Kidney (tissue), 14 donors: ENCODE results near the gene AOC2. TPM values are rescaled to one million over a fixed set of nuclear protein-coding genes. Genes with fewer than 3 reads are reported as not detected.

ENCODE experiments used
- DNase-seq, 5 donors: peaks; one replicate each; pipeline ENCODE4 v3.0.0-alpha.2; 2013 to 2020
- FAIRE-seq: peaks from 2 replicates; lab custom pipeline; 2012; peaks lifted over from hg19 to GRCh38; lab: Jason Lieb, UNC
- H3K27ac ChIP-seq, 2 donors: one replicate each; pipeline ENCODE4 v1.7.0; 2013; ENCODE audit warnings: low read depth in 2 of 2, low read length in 2 of 2, inconsistent platforms in 1 of 2
- H3K27me3 ChIP-seq: one replicate; pipeline ENCODE4 v1.7.1; 2013; ENCODE audit warnings: low read length, inconsistent platforms; ENCODE audit not compliant: control insufficient read depth, insufficient read depth
- H3K36me3 ChIP-seq, 3 donors: one replicate each; pipeline versions ENCODE4 v1.7.0 to v1.7.1; 2013; ENCODE audit warnings: low read length in 3 of 3, control low read depth in 1 of 3, inconsistent platforms in 1 of 3; ENCODE audit not compliant: insufficient read depth in 3 of 3, control insufficient read depth in 2 of 3
- H3K4me1 ChIP-seq, 3 donors: one replicate each; pipeline versions ENCODE4 v1.7.0 to v1.7.1; 2013; ENCODE audit warnings: low read length in 3 of 3, inconsistent platforms in 1 of 3, low read depth in 1 of 3; ENCODE audit not compliant: control insufficient read depth in 2 of 3, insufficient read depth in 2 of 3
- H3K4me3 ChIP-seq, 3 donors: one replicate each; pipeline versions ENCODE4 v1.7.0 to v1.8.1; 2013; ENCODE audit warnings: low read length in 3 of 3, control low read depth in 1 of 3, inconsistent platforms in 1 of 3
- H3K9ac ChIP-seq, 3 donors: one replicate each; pipeline versions ENCODE4 v1.7.0 to v1.7.1; 2013; ENCODE audit warnings: low read length in 3 of 3, control low read depth in 1 of 3, inconsistent platforms in 1 of 3
- H3K9me3 ChIP-seq, 3 donors: one replicate each; pipeline versions ENCODE4 v1.7.0 to v1.7.1; 2013; ENCODE audit warnings: low read length in 3 of 3, control low read depth in 1 of 3, inconsistent platforms in 1 of 3; ENCODE audit not compliant: control insufficient read depth in 2 of 3, insufficient read depth in 1 of 3
- CTCF ChIP-seq: IDR thresholded peaks from 3 replicates; pipeline ENCODE4 v1.5.1; 2012; ENCODE audit warnings: mild to moderate bottlenecking, moderate library complexity, borderline replicate concordance; ENCODE audit not compliant: insufficient read depth; ENCODE audit errors: extremely low read depth
- intact Hi-C: fragments of 100-400 bp; cut with DNase I; formaldehyde crosslinking; loops from one replicate; pipeline ENCODE4 v1.11.1; 2022
- polyA plus RNA-seq: library from polyadenylated mRNA; stranded (reverse); fragments of 350-450 nt; fragmentation: Illumina TruSeq; extraction: RNeasy Lipid Tissue Mini Kit (QIAGEN cat#74804); gene quantifications from one replicate; pipeline ENCODE4 v1.2.3, GENCODE V29; 2014; ENCODE audit warnings: low read depth, low replicate concordance; ENCODE audit not compliant: insufficient read depth
- total RNA-seq: library from RNA; stranded (reverse); fragmentation: NEBNext Ultra II Directional; extraction: Animal tissue kit (Norgen Biotek cat#: 25700); gene quantifications from one replicate; pipeline ENCODE4 v1.2.1, GENCODE V29; 2021
- donor health status: control.
- donor health status: control.
- donor health status: control.
- donor health status: control.
- donor health status: control.
- donor health status: DM: yes; HTN: yes; CAD: no.
- donor health status: Normal renal cell carcinoma (clear cell type).

The AOC2 gene
- total and polyA plus RNA-seq, 2 donors from 2014 or later, result 0.58 to 1.2 TPM

- intact Hi-C loops, result no loop called here
- H3K36me3 ChIP-seq, result peaks cover 6 to 28% (median 26%) of the 10 kb centered on the region in 3 donors
- no peak for DNase-seq
- no peak overlapping the region for H3K9ac ChIP-seq
- H3K4me3 ChIP-seq, result no peak overlapping the region
- TF ChIP-seq CTCF, result no peak
- no peaks in the 10 kb centered on the region for H3K27me3 ChIP-seq
- peaks cover 0 to 9% (median 5%) of the 10 kb centered on the region in 3 donors for H3K4me1 ChIP-seq
- H3K9me3 ChIP-seq, result no peaks in the 10 kb centered on the region
- no peak for FAIRE-seq
- H3K27ac ChIP-seq, result no peak overlapping the region
Measured at GRCh38 chr17:42835732-42836131, 8.6 kb upstream of the AOC2 start.

- no peak overlapping the region for H3K4me3 ChIP-seq
- H3K9me3 ChIP-seq, result no peaks in the 10 kb centered on the region
- H3K27me3 ChIP-seq, result no peaks in the 10 kb centered on the region
- DNase-seq (no peak), FAIRE-seq (no peak)
- H3K4me1 ChIP-seq, result peaks cover 0 to 5% (median 3%) of the 10 kb centered on the region in 3 donors
- H3K9ac ChIP-seq, result no peak overlapping the region
- no peak for TF ChIP-seq CTCF
- intact Hi-C loops, result loop anchor here (5.0 kb wide), 1 partner anchor 90 kb away; no protein-coding TSS in a partner anchor
- peaks cover 12 to 51% (median 48%) of the 10 kb centered on the region in 3 donors for H3K36me3 ChIP-seq
- H3K27ac ChIP-seq, result no peak overlapping the region
Measured at GRCh38 chr17:42841975-42842685, 2.2 kb upstream of the AOC2 start.

- intact Hi-C loops, result loop anchor here (5.0 kb wide), 1 partner anchor 89 kb away; no protein-coding TSS in a partner anchor
- Histone ChIP-seq H3K4me3 (no peak overlapping the region), H3K27me3 (no peaks in the 10 kb centered on the region), H3K27ac (no peak overlapping the region), H3K9ac (peak overlapping the region in 1 of 3 donors; percentile 10), H3K36me3 (peaks cover 12 to 41% (median 39%) of the 10 kb centered on the region in 3 donors), H3K4me1 (peaks cover 0 to 5% (median 3%) of the 10 kb centered on the region in 3 donors), H3K9me3 (no peaks in the 10 kb centered on the region)
- DNase-seq, result peak in 3 of 5 donors; percentile 62 to 87 (median 79)
- peak; percentile 59 for FAIRE-seq
- peak; percentile 98 for TF ChIP-seq CTCF
Measured at GRCh38 chr17:42843358-42843934, 934 bp upstream of the AOC2 start.
